Lower leg skin (tissue), 4 donors: ENCODE data around the gene PRTN3. TPM values are rescaled to one million over a fixed set of nuclear protein-coding genes. Genes with fewer than 3 reads are reported as not detected.

Experiments
- DNase-seq, 2 donors: peaks; one replicate each; pipeline ENCODE4 v3.0.0-alpha.2; 2019; ENCODE audit warnings: low spot score in 2 of 2
- H3K4me3 ChIP-seq: fragments of 200-600 bp; sonication (generic); 2 replicates; pipeline ENCODE4 v1.5.1; 2017; ENCODE audit warnings: mild to moderate bottlenecking, low read depth; ENCODE audit not compliant: poor library complexity, severe bottlenecking
- CTCF ChIP-seq, 3 donors: fragments of 450-650 bp; IDR thresholded peaks; one replicate each; pipeline ENCODE4 v1.5.1; 2016; ENCODE audit warnings: antibody characterized with exemption in 3 of 3, mild to moderate bottlenecking in 3 of 3, moderate library complexity in 2 of 3
- POLR2A ChIP-seq, 2 donors: fragments of 450-650 bp; IDR thresholded peaks; one replicate each; pipeline ENCODE4 v1.6.1; 2016 to 2017; ENCODE audit warnings: antibody characterized with exemption in 2 of 2, mild to moderate bottlenecking in 1 of 2, moderate library complexity in 1 of 2
- WGBS, 2 donors: methylation state at CpG; one replicate each; pipeline ENCODE4 v1.1.5; 2018; 5-methylcytosine and 5-hydroxymethylcytosine counted together
- intact Hi-C: fragments of 100-400 bp; cut with DNase I; formaldehyde crosslinking; loops from one replicate; pipeline ENCODE4 v1.15.0; 2023; ENCODE audit warnings: low total_unique reads
- microRNA counts, 2 donors: library from miRNA; unstranded; fragments of <30 nt; microRNA quantifications; one replicate each; lab custom pipeline; 2016
- microRNA-seq, 2 donors: library from miRNA; unstranded; fragments of <30 nt; microRNA quantifications; one replicate each; pipeline ENCODE4, GENCODE V29; 2016; ENCODE audit warnings: borderline replicate concordance in 2 of 2, borderline number of aligned reads in 1 of 2
- total RNA-seq, 4 donors: library from RNA; depleted of rRNA; stranded (reverse); fragments of >200 nt; gene quantifications; one replicate each; pipeline ENCODE4 v1.1.0, GENCODE V29; 2016

Gene PRTN3
- total RNA-seq, 4 donors from 2014 or later = 0.86 TPM; not detected in 3

- 1% methylated on average over 28 to 61 of the region's 69 CpGs for WGBS, 2 donors
- no peak for TF ChIP-seq POLR2A (IDR thresholded peaks at IDR 0.05)
- TF ChIP-seq CTCF (IDR thresholded peaks at IDR 0.05) = no peak
- peak; percentile 92 to 98 for DNase-seq
- intact Hi-C loops = no loop called here
- H3K4me3 ChIP-seq = peak within 1 kb of the TSS; percentile 87
Measured at GRCh38 chr19:892894-893689, 52.3 kb downstream of the PRTN3 start, which contains the start of the genes MED16 and RNU6-9. Gene MED16 (minus strand): TSS chr19:893187. CDS start chr19:891131, 2,056 bp downstream. Gene RNU6-9 (plus strand): TSS chr19:893484.

GRCh38 chr19:896434-896833 is 55.6 kb downstream of the PRTN3 start:
- no peak for TF ChIP-seq CTCF (IDR thresholded peaks at IDR 0.05)
- TF ChIP-seq POLR2A (IDR thresholded peaks at IDR 0.05) = no peak
- no peak for DNase-seq
- WGBS, 2 donors = 94 to 95% methylated on average over 10 of the region's 10 CpGs
- intact Hi-C loops = no loop called here
- no peak overlapping the region for H3K4me3 ChIP-seq

GRCh38 chr19:896999-897398 is 56.2 kb downstream of the PRTN3 start:
- WGBS, 2 donors = 84 to 95% methylated on average over 11 of the region's 11 CpGs
- DNase-seq = no peak
- no peak overlapping the region for H3K4me3 ChIP-seq
- intact Hi-C loops = no loop called here
- TF ChIP-seq CTCF (IDR thresholded peaks at IDR 0.05) (no peak), POLR2A (IDR thresholded peaks at IDR 0.05) (no peak)

- TF ChIP-seq POLR2A (IDR thresholded peaks at IDR 0.05) (no peak), CTCF (IDR thresholded peaks at IDR 0.05) (no peak)
Measured at GRCh38 chr19:897442-898039, 56.7 kb downstream of the PRTN3 start.

More at GRCh38 chr19:897442-898039, 56.7 kb downstream of the PRTN3 start:
- intact Hi-C loops = no loop called here
- DNase-seq = no peak
- no peak overlapping the region for H3K4me3 ChIP-seq
- WGBS, 2 donors = 90 to 93% methylated on average over 21 of the region's 26 CpGs

MicroRNAs encoded within 50 kb of the gene (microRNA counts, 767-probe panel; counts per million panel counts)
- 0 to 358 counts per million in 2 donors for microRNA hsa-miR-3187-3p (lab: Ali Mortazavi, UCI)

Small RNAs within 50 kb of the gene (microRNA-seq; reads per million reads assigned to microRNA genes)
- gene MIR3187 (0.57 to 2.0 reads per million in 2 donors), gene MIR4745 (0 reads per million in 2 donors)

Other genes starting within 250 kb of the PRTN3 start
- 10 to 100 TPM; 37.8 to 61.1 (median 46.9) TPM for gene POLRMT, start 207.5 kb upstream of the PRTN3 start, total RNA-seq
- 10 to 100 TPM; 16.1 to 41.8 (median 25.6) TPM for gene FGF22, start 201.1 kb upstream of the PRTN3 start, total RNA-seq
- 100 to 1,000 TPM in 3 of 4 donors, 10 to 100 TPM in 1; 96.6 to 156 (median 126) TPM for gene RNF126, start 177.8 kb upstream of the PRTN3 start, total RNA-seq
- gene FSTL3, start 164.6 kb upstream of the PRTN3 start, total RNA-seq = 10 to 100 TPM; 14.4 to 51.6 (median 43.5) TPM
- under 1 TPM in 1 of 4 donors, not detected in 3; 0.32 TPM for gene PRSS57, start 145.5 kb upstream of the PRTN3 start, total RNA-seq
- gene PALM, start 132.1 kb upstream of the PRTN3 start, total RNA-seq = 10 to 100 TPM; 25.1 to 92.3 (median 41.9) TPM
- gene MISP, start 89.9 kb upstream of the PRTN3 start, total RNA-seq = 1 to 10 TPM in 2 of 4 donors, under 1 TPM in 2; 0.08 to 2.8 (median 0.92) TPM
- 100 to 1,000 TPM; 167 to 237 (median 205) TPM for gene PTBP1, start 43.5 kb upstream of the PRTN3 start, total RNA-seq
- not detected for gene PLPPR3, start 19.0 kb upstream of the PRTN3 start, total RNA-seq
- under 1 TPM in 2 of 4 donors, not detected in 2; 0.37 to 0.76 TPM for gene AZU1, start 13.2 kb upstream of the PRTN3 start, total RNA-seq
- 1 to 10 TPM in 1 of 4 donors, under 1 TPM in 1, not detected in 2; 0.51 to 1.9 TPM for gene ELANE, start 11.3 kb downstream of the PRTN3 start, total RNA-seq
- 100 to 1,000 TPM; 263 to 871 (median 364) TPM for gene CFD, start 18.7 kb downstream of the PRTN3 start, total RNA-seq
- 10 to 100 TPM; 41.7 to 62.3 (median 45.5) TPM for gene MED16, start 52.2 kb downstream of the PRTN3 start, total RNA-seq
- not detected for gene RNU6-9, start 52.5 kb downstream of the PRTN3 start, total RNA-seq
- 10 to 100 TPM; 58.1 to 75.6 (median 65.8) TPM for gene R3HDM4, start 72.2 kb downstream of the PRTN3 start, total RNA-seq
- 1 to 10 TPM in 1 of 4 donors, under 1 TPM in 1, not detected in 2; 0.88 to 3.5 TPM for gene KISS1R, start 76.3 kb downstream of the PRTN3 start, total RNA-seq
- 1 to 10 TPM; 1.8 to 9.4 (median 5.6) TPM for gene ARID3A, start 85.0 kb downstream of the PRTN3 start, total RNA-seq
- gene WDR18, start 143.3 kb downstream of the PRTN3 start, total RNA-seq = 10 to 100 TPM; 29.0 to 66.9 (median 39.9) TPM
- gene GRIN3B, start 159.4 kb downstream of the PRTN3 start, total RNA-seq = not detected
- 100 to 1,000 TPM; 180 to 299 (median 226) TPM for gene TMEM259, start 180.1 kb downstream of the PRTN3 start, total RNA-seq
- not detected for gene RNU6-2, start 180.5 kb downstream of the PRTN3 start, total RNA-seq
- 10 to 100 TPM; 71.2 to 86.5 (median 79.7) TPM for gene CNN2, start 185.6 kb downstream of the PRTN3 start, total RNA-seq
- gene ABCA7, start 199.1 kb downstream of the PRTN3 start, total RNA-seq = 10 to 100 TPM; 30.3 to 39.8 (median 33.5) TPM
- 10 to 100 TPM; 12.4 to 36.0 (median 14.4) TPM for gene ARHGAP45, start 226.2 kb downstream of the PRTN3 start, total RNA-seq